ENCODE data around the gene OR9Q1.

DNA sequence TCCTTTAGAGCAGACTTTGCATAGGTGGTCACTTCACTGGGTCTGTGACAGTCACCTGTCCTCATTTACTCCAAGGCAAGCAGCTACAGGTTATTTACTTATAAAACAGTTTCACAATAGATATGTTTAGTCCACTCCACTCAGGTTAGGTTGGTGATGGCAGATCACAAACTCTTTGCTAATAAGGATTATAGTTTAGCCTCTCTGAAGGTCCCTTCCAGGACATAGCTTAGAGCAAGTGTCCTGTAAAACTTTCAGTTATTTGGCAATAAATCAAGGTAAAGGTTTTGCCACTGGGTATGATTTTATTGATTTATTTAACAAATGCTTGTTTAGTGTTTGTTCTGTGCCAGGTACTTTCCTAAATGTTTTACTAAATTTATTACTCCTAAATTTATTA is 15.9 kb downstream of the OR9Q1 start:
- TF ChIP-seq SMC3 (conservative IDR thresholded peaks at IDR 0.05; ENCODE audit: poor library complexity) (no peak), TAF1 (IDR thresholded peaks at IDR 0.05; ENCODE audit: low read depth) (no peak), EP300 (conservative IDR thresholded peaks at IDR 0.05; ENCODE audit: poor library complexity, severe bottlenecking) (no peak), POLR2AphosphoS5 (IDR thresholded peaks at IDR 0.05) (no peak), RAD21 (conservative IDR thresholded peaks at IDR 0.05) (no peak)
- TF ChIP-seq, protein P1, sequence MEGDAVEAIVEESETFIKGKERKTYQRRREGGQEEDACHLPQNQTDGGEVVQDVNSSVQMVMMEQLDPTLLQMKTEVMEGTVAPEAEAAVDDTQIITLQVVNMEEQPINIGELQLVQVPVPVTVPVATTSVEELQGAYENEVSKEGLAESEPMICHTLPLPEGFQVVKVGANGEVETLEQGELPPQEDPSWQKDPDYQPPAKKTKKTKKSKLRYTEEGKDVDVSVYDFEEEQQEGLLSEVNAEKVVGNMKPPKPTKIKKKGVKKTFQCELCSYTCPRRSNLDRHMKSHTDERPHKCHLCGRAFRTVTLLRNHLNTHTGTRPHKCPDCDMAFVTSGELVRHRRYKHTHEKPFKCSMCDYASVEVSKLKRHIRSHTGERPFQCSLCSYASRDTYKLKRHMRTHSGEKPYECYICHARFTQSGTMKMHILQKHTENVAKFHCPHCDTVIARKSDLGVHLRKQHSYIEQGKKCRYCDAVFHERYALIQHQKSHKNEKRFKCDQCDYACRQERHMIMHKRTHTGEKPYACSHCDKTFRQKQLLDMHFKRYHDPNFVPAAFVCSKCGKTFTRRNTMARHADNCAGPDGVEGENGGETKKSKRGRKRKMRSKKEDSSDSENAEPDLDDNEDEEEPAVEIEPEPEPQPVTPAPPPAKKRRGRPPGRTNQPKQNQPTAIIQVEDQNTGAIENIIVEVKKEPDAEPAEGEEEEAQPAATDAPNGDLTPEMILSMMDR (IDR thresholded peaks at IDR 0.05; ENCODE audit: poor library complexity, severe bottlenecking), result no peak

Data from neural cell (in vitro differentiated cells).